Measurements from ENCODE around the gene SLAMF9. TPM values are rescaled to one million over a fixed set of nuclear protein-coding genes. Genes with fewer than 3 reads are reported as not detected.

Gene SLAMF9
- total RNA-seq, 1 experiment from 2014 or later, result not detected

- H3K4me1 Mint-ChIP-seq, result peaks cover 42% of the 10 kb centered on the region
Observed at GRCh38 chr1:159938211-159938852, 15.7 kb downstream of the SLAMF9 start.

More at GRCh38 chr1:159938211-159938852, 15.7 kb downstream of the SLAMF9 start:
- DNase-seq (ENCODE audit: low spot score) (no peak), ATAC-seq (no peak)
- H3K9me3 Mint-ChIP-seq, result no peaks in the 10 kb centered on the region
- no peaks in the 10 kb centered on the region for H3K27me3 Mint-ChIP-seq (ENCODE audit: low read depth)
- no peak overlapping the region for H3K4me3 Mint-ChIP-seq
- 0 out of 2 replicates have a peak overlapping the region, but pooled peaks have one; percentile 4 for H3K27ac Mint-ChIP-seq
- POLR2A ChIA-PET, result no interaction called here
- CTCF ChIA-PET, result interaction anchor here (1.5 to 10.6 kb wide), 4 partner anchors 15 to 69 kb away, joined by 3 to 202 read pairs (median 5); no protein-coding TSS in a partner anchor
- TF ChIP-seq ZMAT4 (CRISPR knock-in tag; IDR thresholded peaks at IDR 0.05) (no peak), ZNF416 (CRISPR knock-in tag; IDR thresholded peaks at IDR 0.05) (no peak), MXD4 (CRISPR knock-in tag; IDR thresholded peaks at IDR 0.05; ENCODE audit: borderline replicate concordance) (no peak), ESRRA (CRISPR knock-in tag; IDR thresholded peaks at IDR 0.05; ENCODE audit: borderline replicate concordance) (no peak), ATF1 (CRISPR knock-in tag; IDR thresholded peaks at IDR 0.05) (no peak), ZNF317 (CRISPR knock-in tag; IDR thresholded peaks at IDR 0.05; ENCODE audit: borderline replicate concordance, low read depth) (no peak)
- TF ChIP-seq, protein P1, sequence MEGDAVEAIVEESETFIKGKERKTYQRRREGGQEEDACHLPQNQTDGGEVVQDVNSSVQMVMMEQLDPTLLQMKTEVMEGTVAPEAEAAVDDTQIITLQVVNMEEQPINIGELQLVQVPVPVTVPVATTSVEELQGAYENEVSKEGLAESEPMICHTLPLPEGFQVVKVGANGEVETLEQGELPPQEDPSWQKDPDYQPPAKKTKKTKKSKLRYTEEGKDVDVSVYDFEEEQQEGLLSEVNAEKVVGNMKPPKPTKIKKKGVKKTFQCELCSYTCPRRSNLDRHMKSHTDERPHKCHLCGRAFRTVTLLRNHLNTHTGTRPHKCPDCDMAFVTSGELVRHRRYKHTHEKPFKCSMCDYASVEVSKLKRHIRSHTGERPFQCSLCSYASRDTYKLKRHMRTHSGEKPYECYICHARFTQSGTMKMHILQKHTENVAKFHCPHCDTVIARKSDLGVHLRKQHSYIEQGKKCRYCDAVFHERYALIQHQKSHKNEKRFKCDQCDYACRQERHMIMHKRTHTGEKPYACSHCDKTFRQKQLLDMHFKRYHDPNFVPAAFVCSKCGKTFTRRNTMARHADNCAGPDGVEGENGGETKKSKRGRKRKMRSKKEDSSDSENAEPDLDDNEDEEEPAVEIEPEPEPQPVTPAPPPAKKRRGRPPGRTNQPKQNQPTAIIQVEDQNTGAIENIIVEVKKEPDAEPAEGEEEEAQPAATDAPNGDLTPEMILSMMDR (IDR thresholded peaks at IDR 0.05), result no peak
- TF ChIP-seq, protein P2, sequence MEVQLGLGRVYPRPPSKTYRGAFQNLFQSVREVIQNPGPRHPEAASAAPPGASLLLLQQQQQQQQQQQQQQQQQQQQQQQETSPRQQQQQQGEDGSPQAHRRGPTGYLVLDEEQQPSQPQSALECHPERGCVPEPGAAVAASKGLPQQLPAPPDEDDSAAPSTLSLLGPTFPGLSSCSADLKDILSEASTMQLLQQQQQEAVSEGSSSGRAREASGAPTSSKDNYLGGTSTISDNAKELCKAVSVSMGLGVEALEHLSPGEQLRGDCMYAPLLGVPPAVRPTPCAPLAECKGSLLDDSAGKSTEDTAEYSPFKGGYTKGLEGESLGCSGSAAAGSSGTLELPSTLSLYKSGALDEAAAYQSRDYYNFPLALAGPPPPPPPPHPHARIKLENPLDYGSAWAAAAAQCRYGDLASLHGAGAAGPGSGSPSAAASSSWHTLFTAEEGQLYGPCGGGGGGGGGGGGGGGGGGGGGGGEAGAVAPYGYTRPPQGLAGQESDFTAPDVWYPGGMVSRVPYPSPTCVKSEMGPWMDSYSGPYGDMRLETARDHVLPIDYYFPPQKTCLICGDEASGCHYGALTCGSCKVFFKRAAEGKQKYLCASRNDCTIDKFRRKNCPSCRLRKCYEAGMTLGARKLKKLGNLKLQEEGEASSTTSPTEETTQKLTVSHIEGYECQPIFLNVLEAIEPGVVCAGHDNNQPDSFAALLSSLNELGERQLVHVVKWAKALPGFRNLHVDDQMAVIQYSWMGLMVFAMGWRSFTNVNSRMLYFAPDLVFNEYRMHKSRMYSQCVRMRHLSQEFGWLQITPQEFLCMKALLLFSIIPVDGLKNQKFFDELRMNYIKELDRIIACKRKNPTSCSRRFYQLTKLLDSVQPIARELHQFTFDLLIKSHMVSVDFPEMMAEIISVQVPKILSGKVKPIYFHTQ (CRISPR knock-in tag; IDR thresholded peaks at IDR 0.05), result no peak
- TF ChIP-seq, protein P3, sequence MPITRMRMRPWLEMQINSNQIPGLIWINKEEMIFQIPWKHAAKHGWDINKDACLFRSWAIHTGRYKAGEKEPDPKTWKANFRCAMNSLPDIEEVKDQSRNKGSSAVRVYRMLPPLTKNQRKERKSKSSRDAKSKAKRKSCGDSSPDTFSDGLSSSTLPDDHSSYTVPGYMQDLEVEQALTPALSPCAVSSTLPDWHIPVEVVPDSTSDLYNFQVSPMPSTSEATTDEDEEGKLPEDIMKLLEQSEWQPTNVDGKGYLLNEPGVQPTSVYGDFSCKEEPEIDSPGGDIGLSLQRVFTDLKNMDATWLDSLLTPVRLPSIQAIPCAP (CRISPR knock-in tag; IDR thresholded peaks at IDR 0.05), result no peak
- TF ChIP-seq, protein P4, sequence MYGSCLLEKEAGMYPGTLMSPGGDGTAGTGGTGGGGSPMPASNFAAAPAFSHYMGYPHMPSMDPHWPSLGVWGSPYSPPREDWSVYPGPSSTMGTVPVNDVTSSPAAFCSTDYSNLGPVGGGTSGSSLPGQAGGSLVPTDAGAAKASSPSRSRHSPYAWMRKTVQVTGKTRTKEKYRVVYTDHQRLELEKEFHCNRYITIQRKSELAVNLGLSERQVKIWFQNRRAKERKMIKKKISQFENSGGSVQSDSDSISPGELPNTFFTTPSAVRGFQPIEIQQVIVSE (CRISPR knock-in tag; IDR thresholded peaks at IDR 0.05; ENCODE audit: borderline replicate concordance), result no peak
- TF ChIP-seq, protein P5, sequence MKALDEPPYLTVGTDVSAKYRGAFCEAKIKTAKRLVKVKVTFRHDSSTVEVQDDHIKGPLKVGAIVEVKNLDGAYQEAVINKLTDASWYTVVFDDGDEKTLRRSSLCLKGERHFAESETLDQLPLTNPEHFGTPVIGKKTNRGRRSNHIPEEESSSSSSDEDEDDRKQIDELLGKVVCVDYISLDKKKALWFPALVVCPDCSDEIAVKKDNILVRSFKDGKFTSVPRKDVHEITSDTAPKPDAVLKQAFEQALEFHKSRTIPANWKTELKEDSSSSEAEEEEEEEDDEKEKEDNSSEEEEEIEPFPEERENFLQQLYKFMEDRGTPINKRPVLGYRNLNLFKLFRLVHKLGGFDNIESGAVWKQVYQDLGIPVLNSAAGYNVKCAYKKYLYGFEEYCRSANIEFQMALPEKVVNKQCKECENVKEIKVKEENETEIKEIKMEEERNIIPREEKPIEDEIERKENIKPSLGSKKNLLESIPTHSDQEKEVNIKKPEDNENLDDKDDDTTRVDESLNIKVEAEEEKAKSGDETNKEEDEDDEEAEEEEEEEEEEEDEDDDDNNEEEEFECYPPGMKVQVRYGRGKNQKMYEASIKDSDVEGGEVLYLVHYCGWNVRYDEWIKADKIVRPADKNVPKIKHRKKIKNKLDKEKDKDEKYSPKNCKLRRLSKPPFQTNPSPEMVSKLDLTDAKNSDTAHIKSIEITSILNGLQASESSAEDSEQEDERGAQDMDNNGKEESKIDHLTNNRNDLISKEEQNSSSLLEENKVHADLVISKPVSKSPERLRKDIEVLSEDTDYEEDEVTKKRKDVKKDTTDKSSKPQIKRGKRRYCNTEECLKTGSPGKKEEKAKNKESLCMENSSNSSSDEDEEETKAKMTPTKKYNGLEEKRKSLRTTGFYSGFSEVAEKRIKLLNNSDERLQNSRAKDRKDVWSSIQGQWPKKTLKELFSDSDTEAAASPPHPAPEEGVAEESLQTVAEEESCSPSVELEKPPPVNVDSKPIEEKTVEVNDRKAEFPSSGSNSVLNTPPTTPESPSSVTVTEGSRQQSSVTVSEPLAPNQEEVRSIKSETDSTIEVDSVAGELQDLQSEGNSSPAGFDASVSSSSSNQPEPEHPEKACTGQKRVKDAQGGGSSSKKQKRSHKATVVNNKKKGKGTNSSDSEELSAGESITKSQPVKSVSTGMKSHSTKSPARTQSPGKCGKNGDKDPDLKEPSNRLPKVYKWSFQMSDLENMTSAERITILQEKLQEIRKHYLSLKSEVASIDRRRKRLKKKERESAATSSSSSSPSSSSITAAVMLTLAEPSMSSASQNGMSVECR (CRISPR knock-in tag; IDR thresholded peaks at IDR 0.05; ENCODE audit: borderline replicate concordance), result no peak
- TF ChIP-seq, protein P6, sequence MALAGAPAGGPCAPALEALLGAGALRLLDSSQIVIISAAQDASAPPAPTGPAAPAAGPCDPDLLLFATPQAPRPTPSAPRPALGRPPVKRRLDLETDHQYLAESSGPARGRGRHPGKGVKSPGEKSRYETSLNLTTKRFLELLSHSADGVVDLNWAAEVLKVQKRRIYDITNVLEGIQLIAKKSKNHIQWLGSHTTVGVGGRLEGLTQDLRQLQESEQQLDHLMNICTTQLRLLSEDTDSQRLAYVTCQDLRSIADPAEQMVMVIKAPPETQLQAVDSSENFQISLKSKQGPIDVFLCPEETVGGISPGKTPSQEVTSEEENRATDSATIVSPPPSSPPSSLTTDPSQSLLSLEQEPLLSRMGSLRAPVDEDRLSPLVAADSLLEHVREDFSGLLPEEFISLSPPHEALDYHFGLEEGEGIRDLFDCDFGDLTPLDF (CRISPR knock-in tag; IDR thresholded peaks at IDR 0.05), result no peak
- TF ChIP-seq, protein P7, sequence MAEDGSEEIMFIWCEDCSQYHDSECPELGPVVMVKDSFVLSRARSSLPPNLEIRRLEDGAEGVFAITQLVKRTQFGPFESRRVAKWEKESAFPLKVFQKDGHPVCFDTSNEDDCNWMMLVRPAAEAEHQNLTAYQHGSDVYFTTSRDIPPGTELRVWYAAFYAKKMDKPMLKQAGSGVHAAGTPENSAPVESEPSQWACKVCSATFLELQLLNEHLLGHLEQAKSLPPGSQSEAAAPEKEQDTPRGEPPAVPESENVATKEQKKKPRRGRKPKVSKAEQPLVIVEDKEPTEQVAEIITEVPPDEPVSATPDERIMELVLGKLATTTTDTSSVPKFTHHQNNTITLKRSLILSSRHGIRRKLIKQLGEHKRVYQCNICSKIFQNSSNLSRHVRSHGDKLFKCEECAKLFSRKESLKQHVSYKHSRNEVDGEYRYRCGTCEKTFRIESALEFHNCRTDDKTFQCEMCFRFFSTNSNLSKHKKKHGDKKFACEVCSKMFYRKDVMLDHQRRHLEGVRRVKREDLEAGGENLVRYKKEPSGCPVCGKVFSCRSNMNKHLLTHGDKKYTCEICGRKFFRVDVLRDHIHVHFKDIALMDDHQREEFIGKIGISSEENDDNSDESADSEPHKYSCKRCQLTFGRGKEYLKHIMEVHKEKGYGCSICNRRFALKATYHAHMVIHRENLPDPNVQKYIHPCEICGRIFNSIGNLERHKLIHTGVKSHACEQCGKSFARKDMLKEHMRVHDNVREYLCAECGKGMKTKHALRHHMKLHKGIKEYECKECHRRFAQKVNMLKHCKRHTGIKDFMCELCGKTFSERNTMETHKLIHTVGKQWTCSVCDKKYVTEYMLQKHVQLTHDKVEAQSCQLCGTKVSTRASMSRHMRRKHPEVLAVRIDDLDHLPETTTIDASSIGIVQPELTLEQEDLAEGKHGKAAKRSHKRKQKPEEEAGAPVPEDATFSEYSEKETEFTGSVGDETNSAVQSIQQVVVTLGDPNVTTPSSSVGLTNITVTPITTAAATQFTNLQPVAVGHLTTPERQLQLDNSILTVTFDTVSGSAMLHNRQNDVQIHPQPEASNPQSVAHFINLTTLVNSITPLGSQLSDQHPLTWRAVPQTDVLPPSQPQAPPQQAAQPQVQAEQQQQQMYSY (CRISPR knock-in tag; IDR thresholded peaks at IDR 0.05), result no peak
- H3K36me3 Mint-ChIP-seq, result peaks cover 16% of the 10 kb centered on the region
